Thyroid gland (tissue), 4 donors: Measurements from ENCODE around the gene STEEP1.

ENCODE experiments used
- POLR2A ChIP-seq, 2 donors: fragments of 450-650 bp; IDR thresholded peaks; one replicate each; pipeline ENCODE4 v1.6.1; 2017; ENCODE audit warnings: antibody characterized with exemption in 2 of 2, mild to moderate bottlenecking in 2 of 2, moderate library complexity in 1 of 2
- TF ChIP-seq, protein P1 (sequence below), 6 experiments: fragments of 200-600 bp in 3 of 6; fragments of 450-650 bp in 3 of 6; sonication (generic) in 3 of 6; IDR thresholded peaks; one replicate each; pipeline ENCODE4 v1.5.1; 2016 to 2019; ENCODE audit warnings: antibody characterized with exemption in 6 of 6, mild to moderate bottlenecking in 2 of 6, inconsistent platforms in 1 of 6, moderate library complexity in 1 of 6

GRCh38 chrX:119604766-119605463 lies 39.7 kb upstream of the STEEP1 start:
- TF ChIP-seq, protein P1, sequence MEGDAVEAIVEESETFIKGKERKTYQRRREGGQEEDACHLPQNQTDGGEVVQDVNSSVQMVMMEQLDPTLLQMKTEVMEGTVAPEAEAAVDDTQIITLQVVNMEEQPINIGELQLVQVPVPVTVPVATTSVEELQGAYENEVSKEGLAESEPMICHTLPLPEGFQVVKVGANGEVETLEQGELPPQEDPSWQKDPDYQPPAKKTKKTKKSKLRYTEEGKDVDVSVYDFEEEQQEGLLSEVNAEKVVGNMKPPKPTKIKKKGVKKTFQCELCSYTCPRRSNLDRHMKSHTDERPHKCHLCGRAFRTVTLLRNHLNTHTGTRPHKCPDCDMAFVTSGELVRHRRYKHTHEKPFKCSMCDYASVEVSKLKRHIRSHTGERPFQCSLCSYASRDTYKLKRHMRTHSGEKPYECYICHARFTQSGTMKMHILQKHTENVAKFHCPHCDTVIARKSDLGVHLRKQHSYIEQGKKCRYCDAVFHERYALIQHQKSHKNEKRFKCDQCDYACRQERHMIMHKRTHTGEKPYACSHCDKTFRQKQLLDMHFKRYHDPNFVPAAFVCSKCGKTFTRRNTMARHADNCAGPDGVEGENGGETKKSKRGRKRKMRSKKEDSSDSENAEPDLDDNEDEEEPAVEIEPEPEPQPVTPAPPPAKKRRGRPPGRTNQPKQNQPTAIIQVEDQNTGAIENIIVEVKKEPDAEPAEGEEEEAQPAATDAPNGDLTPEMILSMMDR (IDR thresholded peaks at IDR 0.05) = no peak
- TF ChIP-seq POLR2A (IDR thresholded peaks at IDR 0.05) = no peak
